NCI-H2107 treated with DMSO at 0.1 percent for 48 hours (cell line): Measurements from ENCODE around the gene NT5DC3.
A peak's percentile ranks its signal among the peaks of the same experiment; 100 is the strongest.

Experiments used
- DNase-seq: peaks from one replicate; lab custom pipeline; 2025; ENCODE audit not compliant: unreplicated experiment; lab: John Stamatoyannopoulos, UW

The NT5DC3 gene

GRCh38 chr12:103840876-103841689, at the start of gene NT5DC3:
Gene NT5DC3, minus strand, starts transcription at chr12:103841234. Its CDS starts 78 bp downstream, at chr12:103841156.
- DNase-seq, result peak; percentile 17

GRCh38 chr12:103887738-103888137, 46.7 kb upstream of the NT5DC3 start:
- no peak for DNase-seq

GRCh38 chr12:103886195-103886797, 45.3 kb upstream of the NT5DC3 start:
- DNase-seq, result no peak

- peak; percentile 24 for DNase-seq
These were observed 43.3 kb upstream of the NT5DC3 start for GRCh38 chr12:103884316-103884715.

DNA sequence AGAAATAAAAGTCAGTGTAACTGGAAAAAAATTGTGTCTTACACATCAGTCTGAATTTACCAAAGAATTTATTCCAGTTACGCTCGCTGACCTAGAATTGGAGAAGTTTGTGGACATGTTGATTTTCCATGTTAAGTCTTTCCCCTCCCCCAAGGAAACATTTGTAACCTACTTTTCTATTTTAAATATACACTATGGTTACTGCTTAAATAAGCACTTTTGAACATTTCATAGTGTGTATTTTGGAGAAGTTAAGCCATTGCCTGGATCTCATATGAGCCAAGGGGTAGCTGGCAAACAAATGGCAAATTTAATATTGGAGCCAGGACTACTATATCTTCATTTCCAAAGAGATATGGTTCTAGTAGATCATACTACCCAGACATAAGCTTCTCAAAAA, 42.9 kb upstream of the NT5DC3 start:
- DNase-seq, result no peak

DNA sequence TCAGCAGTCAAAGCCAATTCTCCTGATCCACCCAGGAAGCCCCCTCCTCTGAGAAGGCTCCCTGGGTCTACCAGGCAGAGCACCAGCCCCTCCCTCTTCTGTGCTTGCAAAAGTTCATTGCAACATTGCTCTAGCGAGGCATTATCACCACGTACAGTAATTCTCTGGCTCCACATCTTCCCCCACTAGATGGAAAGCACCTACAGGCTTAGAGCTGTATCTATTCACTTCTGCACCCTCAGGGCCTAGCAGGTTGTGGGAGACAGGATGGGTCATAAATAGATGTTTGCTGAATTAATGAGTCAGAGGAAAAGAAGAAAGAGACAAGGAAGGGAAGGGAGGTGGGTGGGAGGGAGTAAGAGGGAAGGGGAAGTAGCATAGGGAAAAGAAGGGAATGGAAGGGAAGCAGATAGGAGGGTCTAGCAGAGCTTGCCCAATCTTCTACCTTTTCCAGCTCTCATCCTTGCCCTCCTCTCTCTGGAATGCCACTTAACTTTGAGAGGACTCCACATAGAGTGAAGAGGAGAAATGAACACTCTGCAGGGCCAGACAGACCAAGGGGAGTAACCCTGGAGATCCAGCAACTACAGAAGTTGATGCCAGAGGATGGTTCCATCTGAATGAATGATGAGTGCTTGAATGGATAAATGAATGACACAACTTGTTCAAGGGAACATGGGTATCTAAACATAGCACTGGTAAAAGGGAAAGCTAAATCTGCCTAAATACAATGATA, 42.0 kb upstream of the NT5DC3 start:
- no peak for DNase-seq

- DNase-seq, result no peak
These were observed 40.2 kb upstream of the NT5DC3 start for GRCh38 chr12:103881261-103881660.

- peak; percentile 61 for DNase-seq
These were observed 39.5 kb upstream of the NT5DC3 start for GRCh38 chr12:103880299-103881142.

GRCh38 chr12:103879878-103880277, 38.8 kb upstream of the NT5DC3 start:
- no peak for DNase-seq

DNA sequence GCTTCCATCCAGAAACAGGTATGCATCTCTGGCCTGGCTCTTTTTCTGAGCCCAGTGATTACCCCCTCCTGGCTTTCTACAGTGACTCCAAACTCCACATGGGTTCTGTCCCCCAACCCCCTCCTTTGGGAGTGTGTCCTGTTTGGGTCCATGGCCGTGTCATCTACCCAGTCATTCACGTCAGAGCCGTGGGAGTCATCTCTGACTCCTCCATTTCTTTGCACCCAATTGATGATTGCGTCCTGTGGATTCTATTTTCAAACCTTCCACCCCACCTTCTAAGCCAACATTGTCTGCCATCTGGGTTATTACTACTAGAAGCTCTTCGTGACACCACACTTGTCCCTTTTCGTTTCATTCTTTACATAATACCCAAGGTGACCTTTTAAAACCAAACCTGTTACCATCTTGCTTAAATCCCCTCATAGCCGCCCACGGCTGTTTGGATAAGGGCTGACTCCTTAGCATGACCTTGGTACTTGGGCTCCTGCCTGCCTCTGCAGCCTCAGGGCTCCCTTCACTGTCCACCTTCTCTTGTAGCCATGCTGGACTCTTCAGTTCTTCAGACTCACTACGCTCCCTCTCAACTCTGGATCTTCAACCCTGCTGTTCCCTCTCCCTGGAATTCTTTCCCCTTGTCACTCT, 38.1 kb upstream of the NT5DC3 start:
- DNase-seq, result no peak

GRCh38 chr12:103877934-103878510, 37.0 kb upstream of the NT5DC3 start:
- peak; percentile 87 for DNase-seq

GRCh38 chr12:103877288-103877687, 36.3 kb upstream of the NT5DC3 start:
- no peak for DNase-seq

DNA sequence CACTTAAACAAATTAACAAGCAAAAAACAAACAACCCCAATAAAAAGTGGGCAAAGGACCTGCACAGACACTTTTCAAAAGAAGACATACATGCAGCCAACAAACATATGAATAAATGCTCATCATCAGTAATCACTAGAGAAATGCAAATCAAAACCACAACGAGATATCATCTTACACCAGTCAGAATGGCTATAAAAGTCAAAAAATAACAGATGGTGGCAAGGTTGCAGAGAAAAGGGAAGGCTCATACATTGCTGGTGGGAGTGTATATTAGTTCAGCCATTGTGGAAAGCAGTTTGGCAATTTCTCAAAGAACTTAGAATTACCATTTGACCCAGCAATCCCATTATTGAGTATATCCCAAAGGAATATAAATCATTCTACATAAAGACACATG, 34.6 kb upstream of the NT5DC3 start:
- no peak for DNase-seq

GRCh38 chr12:103868215-103868614, 27.2 kb upstream of the NT5DC3 start:
- no peak for DNase-seq

DNA sequence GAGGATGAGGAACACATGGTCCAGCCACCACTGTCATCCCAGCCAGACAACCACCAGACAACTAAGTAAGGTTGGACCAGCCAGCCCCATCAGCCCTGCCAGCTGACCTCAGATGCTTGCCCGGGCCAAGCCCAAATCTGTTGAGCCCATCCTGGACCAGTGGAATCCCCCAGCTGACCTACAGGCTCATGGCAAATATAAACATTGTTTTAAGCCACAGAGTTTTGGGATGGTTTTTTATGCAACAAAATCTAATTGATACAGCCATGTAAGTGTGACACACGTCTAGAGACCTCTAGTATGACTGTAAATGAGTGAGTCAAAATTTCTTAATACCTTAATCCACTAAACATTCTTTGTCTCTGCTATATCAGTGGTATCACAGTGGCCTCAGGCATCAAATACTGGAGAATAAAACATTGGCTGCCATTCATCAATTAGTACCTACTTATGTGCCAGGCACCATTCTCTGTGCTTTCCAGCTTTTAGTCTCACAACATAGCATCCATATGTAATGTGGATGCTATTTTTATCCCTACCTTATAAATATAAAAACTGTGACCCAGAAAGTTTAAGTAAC, 24.2 kb upstream of the NT5DC3 start:
- DNase-seq, result no peak

DNA sequence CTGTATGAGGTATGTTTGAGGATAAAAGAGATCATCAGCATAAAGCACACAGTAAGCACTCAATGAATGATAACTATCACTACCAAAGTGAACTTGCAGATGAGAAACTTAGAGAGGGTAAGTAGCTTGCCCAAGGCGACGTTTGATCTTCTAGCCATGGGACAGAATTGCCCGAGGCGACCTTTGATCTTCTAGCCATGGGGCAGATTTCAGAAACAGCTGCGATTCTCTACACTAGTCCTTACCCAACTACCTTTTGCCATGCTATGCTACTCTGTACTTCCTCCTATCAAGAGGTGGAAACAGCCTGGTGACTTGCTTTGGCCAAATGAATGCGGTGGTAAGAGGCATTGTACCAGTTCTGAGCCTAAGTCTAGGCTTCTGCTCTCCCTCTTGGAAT, 23.7 kb upstream of the NT5DC3 start:
- DNase-seq, result no peak

GRCh38 chr12:103858953-103859601, 18.0 kb upstream of the NT5DC3 start:
- no peak for DNase-seq

DNA sequence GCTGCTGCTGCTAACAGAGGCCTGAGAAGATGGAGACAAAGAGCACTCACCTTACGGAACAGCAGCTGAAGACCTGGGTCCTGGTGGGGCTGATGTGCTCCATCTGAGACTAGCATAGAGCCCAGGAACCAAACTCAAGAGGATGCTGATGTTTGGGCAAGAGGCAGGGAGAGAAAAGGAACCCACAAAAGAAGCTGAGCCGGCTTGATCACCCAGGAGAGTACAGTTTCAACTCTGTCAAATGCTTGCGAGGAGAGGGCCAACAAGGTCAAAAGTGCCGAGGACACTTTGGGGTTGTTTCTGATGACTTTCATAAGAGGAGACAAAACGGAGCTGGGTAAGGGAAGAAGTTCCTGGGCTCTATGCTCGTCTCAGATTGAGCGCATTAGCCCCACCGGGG, 17.3 kb upstream of the NT5DC3 start:
- no peak for DNase-seq

DNA sequence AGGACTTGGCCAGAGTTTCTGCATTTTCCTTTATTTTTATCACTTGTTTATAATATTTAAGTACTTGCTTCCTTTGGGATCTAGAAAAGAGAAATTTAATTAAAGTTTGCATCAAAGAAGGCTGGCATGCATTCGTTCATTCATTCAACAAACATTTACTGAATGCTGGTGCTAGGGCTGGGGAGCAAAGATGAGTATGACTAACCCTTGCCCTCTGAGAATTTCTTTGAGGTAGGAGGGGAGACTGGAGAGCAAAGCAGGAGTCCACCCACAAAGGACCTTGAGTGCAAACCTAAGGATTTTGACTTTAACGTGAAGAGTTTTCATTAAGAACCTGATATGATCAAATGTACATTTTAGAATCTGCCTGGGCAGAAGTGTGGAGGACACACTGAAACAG, 16.1 kb upstream of the NT5DC3 start:
- no peak for DNase-seq
